ACC112 (cell line): ENCODE measurements around the gene NDUFC2.
"Not testable (repeated sequence)": the region's sequence is repeated elsewhere in the genome, so short reads cannot be mapped to it uniquely, and the experiment has no call there.

Experiments
- H2AFZ ChIP-seq: fragments of 200-600 bp; sonication (generic); one replicate; pipeline ENCODE4 v1.6.0; 2017; ENCODE audit warnings: antibody characterized with exemption, low read length; ENCODE audit not compliant: unreplicated experiment
- H3K27ac ChIP-seq: fragments of 200-600 bp; sonication (generic); 2 replicates; pipeline ENCODE4 v1.5.1; 2014; ENCODE audit warnings: low read depth, mild to moderate bottlenecking, antibody characterized with exemption, low read length, moderate library complexity
- H3K27me3 ChIP-seq: fragments of 200-600 bp; sonication (generic); 2 replicates; pipeline ENCODE4 v1.6.1; 2014; ENCODE audit warnings: mild to moderate bottlenecking, antibody characterized with exemption, low read length, moderate library complexity, mixed read lengths; ENCODE audit not compliant: insufficient read depth
- H3K36me3 ChIP-seq: fragments of 200-600 bp; sonication (generic); 2 replicates; pipeline ENCODE4 v1.6.1; 2016; ENCODE audit warnings: mild to moderate bottlenecking, antibody characterized with exemption, low read length, moderate library complexity, mixed read lengths; ENCODE audit not compliant: insufficient read depth
- H3K4me1 ChIP-seq: fragments of 200-600 bp; sonication (generic); one replicate; pipeline ENCODE4 v1.6.1; 2016; ENCODE audit warnings: low read length, mixed read lengths; ENCODE audit not compliant: insufficient read depth, unreplicated experiment, control insufficient read depth
- H3K4me3 ChIP-seq: fragments of 200-600 bp; sonication (generic); 2 replicates; pipeline ENCODE4 v1.5.1; 2014; ENCODE audit warnings: mild to moderate bottlenecking, low read depth, low read length
- H3K79me2 ChIP-seq: fragments of 200-600 bp; sonication (generic); one replicate; pipeline ENCODE4 v1.6.0; 2016; ENCODE audit warnings: low read length; ENCODE audit not compliant: control insufficient read depth, unreplicated experiment, insufficient read depth

Gene NDUFC2

GRCh38 chr11:78080084-78080817, 589 bp upstream of the NDUFC2 start:
- peaks cover 43% of the 10 kb centered on the region for H3K79me2 ChIP-seq
- no peaks in the 10 kb centered on the region for H3K27me3 ChIP-seq
- peak overlapping the region; percentile 88 for H2AFZ ChIP-seq
- no peaks in the 10 kb centered on the region for H3K36me3 ChIP-seq
- peak overlapping the region; percentile 86 for H3K4me3 ChIP-seq
- H3K4me1 ChIP-seq = peaks cover 15% of the 10 kb centered on the region
- H3K27ac ChIP-seq = peak overlapping the region; percentile 53

- no peak overlapping the region for H3K27ac ChIP-seq
- peaks cover 15% of the 10 kb centered on the region for H3K4me1 ChIP-seq
- peak overlapping the region; percentile 65 for H2AFZ ChIP-seq
- no peaks in the 10 kb centered on the region for H3K27me3 ChIP-seq
- H3K4me3 ChIP-seq = peak overlapping the region; percentile 86
- peaks cover 54% of the 10 kb centered on the region for H3K79me2 ChIP-seq
- H3K36me3 ChIP-seq = no peaks in the 10 kb centered on the region
Observed at GRCh38 chr11:78078218-78079167, 1.2 kb downstream of the NDUFC2 start.

GRCh38 chr11:78077592-78077991, 2.1 kb downstream of the NDUFC2 start:
- peaks cover 15% of the 10 kb centered on the region for H3K4me1 ChIP-seq
- not testable (repeated sequence) for H3K36me3 ChIP-seq, H3K27ac ChIP-seq, H2AFZ ChIP-seq, H3K27me3 ChIP-seq
- peak overlapping the region; percentile 86 for H3K4me3 ChIP-seq
- peaks cover 63% of the 10 kb centered on the region for H3K79me2 ChIP-seq

GRCh38 chr11:78076733-78077403, 2.8 kb downstream of the NDUFC2 start:
- H3K4me1 ChIP-seq = peaks cover 15% of the 10 kb centered on the region
- no peak overlapping the region for H3K4me3 ChIP-seq
- H3K36me3 ChIP-seq = peaks cover 9% of the 10 kb centered on the region; the same call in 1 of the 2 replicates
- peaks cover 68% of the 10 kb centered on the region for H3K79me2 ChIP-seq
- H2AFZ ChIP-seq = no peak overlapping the region
- no peak overlapping the region for H3K27ac ChIP-seq
- H3K27me3 ChIP-seq = no peaks in the 10 kb centered on the region

- peaks cover 15% of the 10 kb centered on the region for H3K4me1 ChIP-seq
- H3K79me2 ChIP-seq = peaks cover 76% of the 10 kb centered on the region
- no peaks in the 10 kb centered on the region for H3K27me3 ChIP-seq
- H3K36me3 ChIP-seq = peaks cover 18% of the 10 kb centered on the region
- no peak overlapping the region for H2AFZ ChIP-seq
- no peak overlapping the region for H3K4me3 ChIP-seq
- H3K27ac ChIP-seq = no peak overlapping the region
Observed at GRCh38 chr11:78074756-78075155, 4.9 kb downstream of the NDUFC2 start.

- Histone ChIP-seq H3K27me3 (no peaks in the 10 kb centered on the region), H3K4me1 (peaks cover 4% of the 10 kb centered on the region), H3K36me3 (peaks cover 28% of the 10 kb centered on the region), H3K4me3 (no peak overlapping the region), H3K79me2 (peaks cover 54% of the 10 kb centered on the region), H3K27ac (no peak overlapping the region), H2AFZ (no peak overlapping the region)
Observed at GRCh38 chr11:78072455-78072854, 7.2 kb downstream of the NDUFC2 start.

- Histone ChIP-seq H3K27ac (no peak overlapping the region), H3K4me1 (peaks cover under 1% of the 10 kb centered on the region), H3K36me3 (peaks cover 28% of the 10 kb centered on the region), H3K4me3 (no peak overlapping the region), H3K27me3 (no peaks in the 10 kb centered on the region), H2AFZ (no peak overlapping the region), H3K79me2 (peaks cover 46% of the 10 kb centered on the region)
Observed at GRCh38 chr11:78071717-78072116, 7.9 kb downstream of the NDUFC2 start.

GRCh38 chr11:78070621-78071020, 9.0 kb downstream of the NDUFC2 start:
- Histone ChIP-seq H3K36me3 (peaks cover 28% of the 10 kb centered on the region), H3K4me1 (no peaks in the 10 kb centered on the region), H3K27ac (no peak overlapping the region), H2AFZ (no peak overlapping the region), H3K4me3 (no peak overlapping the region), H3K79me2 (peaks cover 36% of the 10 kb centered on the region), H3K27me3 (no peaks in the 10 kb centered on the region)

GRCh38 chr11:78069465-78069864, 10.2 kb downstream of the NDUFC2 start:
- H3K79me2 ChIP-seq = peaks cover 26% of the 10 kb centered on the region
- no peaks in the 10 kb centered on the region for H3K4me1 ChIP-seq
- H3K27me3 ChIP-seq = no peaks in the 10 kb centered on the region
- H3K27ac ChIP-seq = no peak overlapping the region
- H3K4me3 ChIP-seq = no peak overlapping the region
- H3K36me3 ChIP-seq = peaks cover 28% of the 10 kb centered on the region
- H2AFZ ChIP-seq = no peak overlapping the region

GRCh38 chr11:78067704-78068103, 12.0 kb downstream of the NDUFC2 start:
- H3K4me1 ChIP-seq = no peaks in the 10 kb centered on the region
- peaks cover 24% of the 10 kb centered on the region for H3K36me3 ChIP-seq
- H3K79me2 ChIP-seq = peaks cover 14% of the 10 kb centered on the region
- no peak overlapping the region for H3K4me3 ChIP-seq
- H3K27ac ChIP-seq = no peak overlapping the region
- H3K27me3 ChIP-seq = no peaks in the 10 kb centered on the region
- no peak overlapping the region for H2AFZ ChIP-seq
